ENCODE data around the gene PTPRG. TPM values are rescaled to one million over a fixed set of nuclear protein-coding genes. Genes with fewer than 3 reads are reported as not detected.

PTPRG gene
- total and polyA plus RNA-seq, 4 donors = 3.6 to 35.6 (median 8.1) TPM

DNA sequence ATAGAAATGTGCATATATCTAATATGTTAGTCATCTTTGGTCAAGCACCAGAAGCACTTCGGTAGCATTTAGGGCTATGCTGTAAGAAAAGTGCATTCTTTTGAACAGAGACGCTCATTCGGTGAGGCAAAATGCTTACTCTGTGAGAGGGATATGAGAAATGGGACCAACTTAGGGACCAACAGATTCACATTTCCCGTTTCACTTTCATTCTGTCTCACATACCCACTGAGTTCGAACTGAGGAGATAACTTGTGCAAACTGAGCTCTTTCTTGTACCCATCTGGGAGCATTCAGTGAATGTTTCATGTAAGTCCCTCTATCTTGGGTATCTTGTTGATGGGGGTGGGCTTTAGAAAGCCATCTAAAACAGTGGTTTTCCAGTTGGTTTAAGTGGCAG lies 676.6 kb downstream of the PTPRG start:
- DNase-seq (ENCODE audit: low spot score) = no peak
- no peaks in the 10 kb centered on the region for H3K36me3 ChIP-seq (ENCODE audit: control insufficient read depth in 4 of 4, insufficient read depth in 3 of 4, low read depth in 1 of 4, low read length in 3 of 4)
- no peak overlapping the region for H3K27ac ChIP-seq (ENCODE audit: low read depth in 1 of 2, low read length in 2 of 2)
- 80% methylated on average over 5 of the region's 5 CpGs for WGBS
- peaks cover 0 to 2% (median 0%) of the 10 kb centered on the region in 4 donors for H3K4me1 ChIP-seq (ENCODE audit: control insufficient read depth in 4 of 4, insufficient read depth in 4 of 4, low read length in 3 of 4)
- H3K9me3 ChIP-seq (ENCODE audit: control insufficient read depth in 4 of 4, low read length in 3 of 4) = no peaks in the 10 kb centered on the region
- H3K4me3 ChIP-seq (ENCODE audit: low read depth in 1 of 3, low read length in 3 of 3) = no peak overlapping the region
- no peak for TF ChIP-seq SP1 (IDR thresholded peaks at IDR 0.05)
- no peak for TF ChIP-seq FOXA2 (IDR thresholded peaks at IDR 0.05)
- TF ChIP-seq, protein P1, sequence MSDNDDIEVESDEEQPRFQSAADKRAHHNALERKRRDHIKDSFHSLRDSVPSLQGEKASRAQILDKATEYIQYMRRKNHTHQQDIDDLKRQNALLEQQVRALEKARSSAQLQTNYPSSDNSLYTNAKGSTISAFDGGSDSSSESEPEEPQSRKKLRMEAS (IDR thresholded peaks at IDR 0.05) = no peak
- no peak for TF ChIP-seq HNF4G (IDR thresholded peaks at IDR 0.05)
- TF ChIP-seq TAF1 (conservative IDR thresholded peaks at IDR 0.05) = no peak
- TF ChIP-seq, protein P2, sequence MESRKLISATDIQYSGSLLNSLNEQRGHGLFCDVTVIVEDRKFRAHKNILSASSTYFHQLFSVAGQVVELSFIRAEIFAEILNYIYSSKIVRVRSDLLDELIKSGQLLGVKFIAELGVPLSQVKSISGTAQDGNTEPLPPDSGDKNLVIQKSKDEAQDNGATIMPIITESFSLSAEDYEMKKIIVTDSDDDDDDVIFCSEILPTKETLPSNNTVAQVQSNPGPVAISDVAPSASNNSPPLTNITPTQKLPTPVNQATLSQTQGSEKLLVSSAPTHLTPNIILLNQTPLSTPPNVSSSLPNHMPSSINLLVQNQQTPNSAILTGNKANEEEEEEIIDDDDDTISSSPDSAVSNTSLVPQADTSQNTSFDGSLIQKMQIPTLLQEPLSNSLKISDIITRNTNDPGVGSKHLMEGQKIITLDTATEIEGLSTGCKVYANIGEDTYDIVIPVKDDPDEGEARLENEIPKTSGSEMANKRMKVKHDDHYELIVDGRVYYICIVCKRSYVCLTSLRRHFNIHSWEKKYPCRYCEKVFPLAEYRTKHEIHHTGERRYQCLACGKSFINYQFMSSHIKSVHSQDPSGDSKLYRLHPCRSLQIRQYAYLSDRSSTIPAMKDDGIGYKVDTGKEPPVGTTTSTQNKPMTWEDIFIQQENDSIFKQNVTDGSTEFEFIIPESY (IDR thresholded peaks at IDR 0.05) = no peak
- TF ChIP-seq FOXA1 (IDR thresholded peaks at IDR 0.05) = no peak
- no peak for TF ChIP-seq JUND (IDR thresholded peaks at IDR 0.05)
- no peak for TF ChIP-seq HNF4A (conservative IDR thresholded peaks at IDR 0.05)
- TF ChIP-seq GABPA (IDR thresholded peaks at IDR 0.05 in 1 of 2, conservative IDR thresholded peaks at IDR 0.05 in 1 of 2) = no peak
- TF ChIP-seq RXRA (IDR thresholded peaks at IDR 0.05) = no peak
- TF ChIP-seq RAD21 (IDR thresholded peaks at IDR 0.05) = no peak
- TF ChIP-seq NR2F2 (IDR thresholded peaks at IDR 0.05) = no peak
- no peaks in the 10 kb centered on the region for H3K27me3 ChIP-seq (ENCODE audit: control insufficient read depth in 4 of 4, insufficient read depth in 4 of 4, low read length in 3 of 4)
- no peak overlapping the region for H3K9ac ChIP-seq (ENCODE audit: low read depth in 1 of 2, low read length in 2 of 2)

DNA sequence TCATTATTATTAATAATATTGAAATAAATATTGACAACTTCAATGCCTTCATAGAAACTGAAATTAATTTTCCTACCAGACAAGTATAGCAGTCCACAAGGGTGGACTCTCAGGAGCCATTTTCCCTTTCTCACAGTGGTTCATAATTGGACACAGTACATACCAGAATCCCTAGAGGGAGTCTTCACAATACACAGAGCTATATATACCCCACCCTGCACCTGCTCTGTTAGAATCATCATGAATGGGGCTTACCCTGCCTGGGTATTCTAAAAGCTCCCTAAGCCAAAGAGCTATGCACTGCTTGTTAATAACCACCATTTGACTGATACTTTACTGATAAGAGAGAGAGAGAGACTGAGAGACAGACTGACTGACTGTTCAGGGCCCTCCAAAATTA lies 677.1 kb downstream of the PTPRG start:
- H3K36me3 ChIP-seq (ENCODE audit: control insufficient read depth in 4 of 4, insufficient read depth in 3 of 4, low read depth in 1 of 4, low read length in 3 of 4) = no peaks in the 10 kb centered on the region
- H3K4me3 ChIP-seq (ENCODE audit: low read depth in 1 of 3, low read length in 3 of 3) = no peak overlapping the region
- no peak for DNase-seq (ENCODE audit: low spot score)
- TF ChIP-seq TAF1 (conservative IDR thresholded peaks at IDR 0.05) (no peak), HNF4A (conservative IDR thresholded peaks at IDR 0.05) (no peak), HNF4G (IDR thresholded peaks at IDR 0.05) (no peak), EGR1 (IDR thresholded peaks at IDR 0.05; ENCODE audit: low read depth in 2 of 2) (no peak), GABPA (IDR thresholded peaks at IDR 0.05 in 1 of 2, conservative IDR thresholded peaks at IDR 0.05 in 1 of 2) (no peak), YY1 (IDR thresholded peaks at IDR 0.05) (no peak), NR2F2 (IDR thresholded peaks at IDR 0.05) (no peak), RXRA (IDR thresholded peaks at IDR 0.05) (no peak), RAD21 (IDR thresholded peaks at IDR 0.05) (no peak), FOXA2 (IDR thresholded peaks at IDR 0.05) (no peak), FOXA1 (IDR thresholded peaks at IDR 0.05) (no peak), SP1 (IDR thresholded peaks at IDR 0.05) (no peak), JUND (IDR thresholded peaks at IDR 0.05) (no peak)
- TF ChIP-seq, protein P1 (IDR thresholded peaks at IDR 0.05) = no peak
- TF ChIP-seq, protein P2 (IDR thresholded peaks at IDR 0.05) = no peak
- TF ChIP-seq, protein P3, sequence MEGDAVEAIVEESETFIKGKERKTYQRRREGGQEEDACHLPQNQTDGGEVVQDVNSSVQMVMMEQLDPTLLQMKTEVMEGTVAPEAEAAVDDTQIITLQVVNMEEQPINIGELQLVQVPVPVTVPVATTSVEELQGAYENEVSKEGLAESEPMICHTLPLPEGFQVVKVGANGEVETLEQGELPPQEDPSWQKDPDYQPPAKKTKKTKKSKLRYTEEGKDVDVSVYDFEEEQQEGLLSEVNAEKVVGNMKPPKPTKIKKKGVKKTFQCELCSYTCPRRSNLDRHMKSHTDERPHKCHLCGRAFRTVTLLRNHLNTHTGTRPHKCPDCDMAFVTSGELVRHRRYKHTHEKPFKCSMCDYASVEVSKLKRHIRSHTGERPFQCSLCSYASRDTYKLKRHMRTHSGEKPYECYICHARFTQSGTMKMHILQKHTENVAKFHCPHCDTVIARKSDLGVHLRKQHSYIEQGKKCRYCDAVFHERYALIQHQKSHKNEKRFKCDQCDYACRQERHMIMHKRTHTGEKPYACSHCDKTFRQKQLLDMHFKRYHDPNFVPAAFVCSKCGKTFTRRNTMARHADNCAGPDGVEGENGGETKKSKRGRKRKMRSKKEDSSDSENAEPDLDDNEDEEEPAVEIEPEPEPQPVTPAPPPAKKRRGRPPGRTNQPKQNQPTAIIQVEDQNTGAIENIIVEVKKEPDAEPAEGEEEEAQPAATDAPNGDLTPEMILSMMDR (IDR thresholded peaks at IDR 0.05; ENCODE audit: low read depth, low read length, missing input control) = no peak
- TF ChIP-seq, protein P4, sequence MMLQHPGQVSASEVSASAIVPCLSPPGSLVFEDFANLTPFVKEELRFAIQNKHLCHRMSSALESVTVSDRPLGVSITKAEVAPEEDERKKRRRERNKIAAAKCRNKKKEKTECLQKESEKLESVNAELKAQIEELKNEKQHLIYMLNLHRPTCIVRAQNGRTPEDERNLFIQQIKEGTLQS (IDR thresholded peaks at IDR 0.05) = no peak
- TF ChIP-seq, protein P5, sequence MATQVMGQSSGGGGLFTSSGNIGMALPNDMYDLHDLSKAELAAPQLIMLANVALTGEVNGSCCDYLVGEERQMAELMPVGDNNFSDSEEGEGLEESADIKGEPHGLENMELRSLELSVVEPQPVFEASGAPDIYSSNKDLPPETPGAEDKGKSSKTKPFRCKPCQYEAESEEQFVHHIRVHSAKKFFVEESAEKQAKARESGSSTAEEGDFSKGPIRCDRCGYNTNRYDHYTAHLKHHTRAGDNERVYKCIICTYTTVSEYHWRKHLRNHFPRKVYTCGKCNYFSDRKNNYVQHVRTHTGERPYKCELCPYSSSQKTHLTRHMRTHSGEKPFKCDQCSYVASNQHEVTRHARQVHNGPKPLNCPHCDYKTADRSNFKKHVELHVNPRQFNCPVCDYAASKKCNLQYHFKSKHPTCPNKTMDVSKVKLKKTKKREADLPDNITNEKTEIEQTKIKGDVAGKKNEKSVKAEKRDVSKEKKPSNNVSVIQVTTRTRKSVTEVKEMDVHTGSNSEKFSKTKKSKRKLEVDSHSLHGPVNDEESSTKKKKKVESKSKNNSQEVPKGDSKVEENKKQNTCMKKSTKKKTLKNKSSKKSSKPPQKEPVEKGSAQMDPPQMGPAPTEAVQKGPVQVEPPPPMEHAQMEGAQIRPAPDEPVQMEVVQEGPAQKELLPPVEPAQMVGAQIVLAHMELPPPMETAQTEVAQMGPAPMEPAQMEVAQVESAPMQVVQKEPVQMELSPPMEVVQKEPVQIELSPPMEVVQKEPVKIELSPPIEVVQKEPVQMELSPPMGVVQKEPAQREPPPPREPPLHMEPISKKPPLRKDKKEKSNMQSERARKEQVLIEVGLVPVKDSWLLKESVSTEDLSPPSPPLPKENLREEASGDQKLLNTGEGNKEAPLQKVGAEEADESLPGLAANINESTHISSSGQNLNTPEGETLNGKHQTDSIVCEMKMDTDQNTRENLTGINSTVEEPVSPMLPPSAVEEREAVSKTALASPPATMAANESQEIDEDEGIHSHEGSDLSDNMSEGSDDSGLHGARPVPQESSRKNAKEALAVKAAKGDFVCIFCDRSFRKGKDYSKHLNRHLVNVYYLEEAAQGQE (IDR thresholded peaks at IDR 0.05) = no peak
- peaks cover 0 to 2% (median 0%) of the 10 kb centered on the region in 4 donors for H3K4me1 ChIP-seq (ENCODE audit: control insufficient read depth in 4 of 4, insufficient read depth in 4 of 4, low read length in 3 of 4)
- no peak overlapping the region for H3K27ac ChIP-seq (ENCODE audit: low read depth in 1 of 2, low read length in 2 of 2)
- no peaks in the 10 kb centered on the region for H3K27me3 ChIP-seq (ENCODE audit: control insufficient read depth in 4 of 4, insufficient read depth in 4 of 4, low read length in 3 of 4)
- no peak overlapping the region for H3K9ac ChIP-seq (ENCODE audit: low read depth in 1 of 2, low read length in 2 of 2)
- no peaks in the 10 kb centered on the region for H3K9me3 ChIP-seq (ENCODE audit: control insufficient read depth in 4 of 4, low read length in 3 of 4)

All from liver (tissue), 9 donors.